SK-N-SH treated with all-trans-retinoic acid at 6 μM for 48 hours (cell line): ENCODE measurements around the gene PAX3.

Source experiments
- ATAC-seq: fragments of 200-7000 bp; cut with Tn5 transposase; 3 replicates; pipeline ENCODE4 v1.9.1; 2020; ENCODE audit warnings: mild to moderate bottlenecking, moderate library complexity
- ARNTL ChIP-seq: fragments of 450-650 bp; formaldehyde crosslinking; IDR thresholded peaks from 2 replicates; pipeline ENCODE4 v1.5.0; 2020; ENCODE audit warnings: low read depth, mild to moderate bottlenecking, moderate library complexity, borderline replicate concordance
- CREB5 ChIP-seq: fragments of 250-450 bp; sonication (Bioruptor Pico); IDR thresholded peaks from 2 replicates; pipeline ENCODE4 v1.5.1; 2020; ENCODE audit warnings: low read depth, mild to moderate bottlenecking, moderate library complexity
- GLIS3 ChIP-seq: fragments of 250-450 bp; sonication (Bioruptor Pico); IDR thresholded peaks from 2 replicates; pipeline ENCODE4 v1.5.0; 2020; ENCODE audit warnings: mild to moderate bottlenecking, moderate library complexity
- OSR1 ChIP-seq: fragments of 250-450 bp; sonication (Bioruptor Pico); IDR thresholded peaks from 2 replicates; pipeline ENCODE4 v1.8.0; 2022; ENCODE audit warnings: moderate library complexity, mild to moderate bottlenecking, inconsistent platforms
- PATZ1 ChIP-seq: fragments of 250-450 bp; sonication (Bioruptor Pico); IDR thresholded peaks from 2 replicates; pipeline ENCODE4 v1.8.0; 2020; ENCODE audit warnings: mild to moderate bottlenecking, moderate library complexity, borderline replicate concordance
- POU6F1 ChIP-seq: fragments of 250-450 bp; sonication (Bioruptor Pico); IDR thresholded peaks from 2 replicates; pipeline ENCODE4 v1.8.0; 2021; ENCODE audit warnings: low read depth, mild to moderate bottlenecking, moderate library complexity, borderline replicate concordance
- PPARA ChIP-seq: fragments of 250-450 bp; sonication (Bioruptor Pico); IDR thresholded peaks from 2 replicates; pipeline ENCODE4 v1.5.0; 2020; ENCODE audit warnings: mild to moderate bottlenecking, borderline replicate concordance
- RARB ChIP-seq: fragments of 250-450 bp; sonication (Bioruptor Pico); IDR thresholded peaks from 2 replicates; pipeline ENCODE4 v1.8.0; 2021; ENCODE audit warnings: mild to moderate bottlenecking, moderate library complexity
- SNAI2 ChIP-seq: fragments of 250-450 bp; sonication (Bioruptor Pico); IDR thresholded peaks from 2 replicates; pipeline ENCODE4 v1.5.0; 2020; ENCODE audit warnings: mild to moderate bottlenecking, moderate library complexity
- TCF4 ChIP-seq: fragments of 250-450 bp; sonication (Bioruptor Pico); IDR thresholded peaks from 2 replicates; pipeline ENCODE4 v1.8.0; 2021; ENCODE audit warnings: mild to moderate bottlenecking, moderate library complexity, borderline replicate concordance
- TOX ChIP-seq: fragments of 250-450 bp; sonication (Bioruptor Pico); IDR thresholded peaks from 2 replicates; pipeline ENCODE4 v1.8.0; 2021; ENCODE audit warnings: mild to moderate bottlenecking, moderate library complexity, borderline replicate concordance
- TSHZ2 ChIP-seq: fragments of 250-450 bp; sonication (Bioruptor Pico); IDR thresholded peaks from 2 replicates; pipeline ENCODE4 v1.5.0; 2020; ENCODE audit warnings: mild to moderate bottlenecking, moderate library complexity
- ZC3H10 ChIP-seq: fragments of 250-450 bp; sonication (Bioruptor Pico); IDR thresholded peaks from 2 replicates; pipeline ENCODE4 v1.5.1; 2021; ENCODE audit warnings: mild to moderate bottlenecking, moderate library complexity
- ZFP3 ChIP-seq: fragments of 250-450 bp; sonication (Bioruptor Pico); IDR thresholded peaks from 2 replicates; pipeline ENCODE4 v1.5.0; 2020; ENCODE audit warnings: mild to moderate bottlenecking, moderate library complexity
- ZFP30 ChIP-seq: fragments of 450-650 bp; formaldehyde crosslinking; IDR thresholded peaks from 2 replicates; pipeline ENCODE4 v1.5.0; 2022; ENCODE audit warnings: mild to moderate bottlenecking, moderate library complexity
- ZNF565 ChIP-seq: fragments of 450-650 bp; formaldehyde crosslinking; conservative IDR thresholded peaks from 2 replicates; pipeline ENCODE4 v1.5.0; 2020; ENCODE audit warnings: low read depth, mild to moderate bottlenecking, moderate library complexity
- ZNF70 ChIP-seq: fragments of 450-650 bp; formaldehyde crosslinking; IDR thresholded peaks from 2 replicates; pipeline ENCODE4 v1.5.0; 2020; ENCODE audit warnings: mild to moderate bottlenecking, moderate library complexity
- ZNF8 ChIP-seq: fragments of 450-650 bp; formaldehyde crosslinking; IDR thresholded peaks from 2 replicates; pipeline ENCODE4 v1.5.0; 2020; ENCODE audit warnings: mild to moderate bottlenecking, moderate library complexity
- TF ChIP-seq, protein P1 (sequence below): fragments of 250-450 bp; sonication (Bioruptor Pico); IDR thresholded peaks from 2 replicates; pipeline ENCODE4 v1.5.1; 2021; ENCODE audit warnings: mild to moderate bottlenecking, moderate library complexity

The PAX3 gene

DNA sequence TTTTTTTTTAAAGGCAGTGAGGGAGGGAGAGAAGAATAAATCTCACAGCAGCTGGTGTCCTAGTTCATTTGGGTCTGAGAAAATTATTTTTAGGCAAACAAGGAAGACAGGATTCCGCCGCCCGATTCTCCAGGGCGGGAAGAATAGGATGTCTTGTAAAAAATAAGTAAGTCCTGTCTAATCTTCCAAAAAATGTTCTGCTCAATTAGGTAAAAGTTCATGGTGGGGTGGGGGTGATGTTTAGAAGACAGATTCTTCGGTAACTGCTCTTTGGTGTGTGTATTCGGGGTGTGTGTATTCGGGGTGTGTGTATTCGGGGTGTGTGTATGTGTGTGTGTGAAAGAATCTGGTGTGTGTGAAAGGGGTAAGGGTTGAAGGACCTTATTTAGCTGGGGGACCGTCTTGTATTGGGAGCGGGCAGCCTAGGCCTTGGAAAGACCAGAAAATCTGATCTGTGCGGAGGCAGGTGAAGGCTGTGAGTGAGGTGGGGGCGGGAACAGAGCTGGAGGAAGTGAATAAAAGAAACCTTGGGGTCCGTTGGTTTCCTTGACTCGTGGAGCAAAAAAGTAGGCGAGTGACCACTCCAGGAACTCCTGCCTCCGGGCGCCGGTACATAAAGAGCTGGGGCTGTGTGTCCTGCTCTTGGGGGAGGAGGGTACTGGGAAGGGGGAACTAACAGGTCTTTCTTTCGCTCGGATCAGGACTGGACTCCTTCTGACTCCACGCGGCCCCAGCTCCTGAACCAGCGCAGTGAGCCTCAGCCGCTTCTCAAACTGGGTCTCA is 4.4 kb upstream of the PAX3 start:
- TF ChIP-seq TOX (no peak), CREB5 (CRISPR knock-in tag) (no peak), ZFP30 (CRISPR knock-in tag) (no peak), GLIS3 (CRISPR knock-in tag) (no peak), PATZ1 (CRISPR knock-in tag) (no peak), PPARA (CRISPR knock-in tag) (no peak), TCF4 (CRISPR knock-in tag) (no peak), ARNTL (CRISPR knock-in tag) (no peak), SNAI2 (CRISPR knock-in tag) (no peak), RARB (CRISPR knock-in tag) (no peak), ZNF565 (CRISPR knock-in tag) (no peak), TSHZ2 (CRISPR knock-in tag) (no peak), ZC3H10 (CRISPR knock-in tag) (no peak), ZNF70 (CRISPR knock-in tag) (no peak), POU6F1 (CRISPR knock-in tag) (no peak), ZNF8 (CRISPR knock-in tag) (no peak)
- TF ChIP-seq, protein P1, sequence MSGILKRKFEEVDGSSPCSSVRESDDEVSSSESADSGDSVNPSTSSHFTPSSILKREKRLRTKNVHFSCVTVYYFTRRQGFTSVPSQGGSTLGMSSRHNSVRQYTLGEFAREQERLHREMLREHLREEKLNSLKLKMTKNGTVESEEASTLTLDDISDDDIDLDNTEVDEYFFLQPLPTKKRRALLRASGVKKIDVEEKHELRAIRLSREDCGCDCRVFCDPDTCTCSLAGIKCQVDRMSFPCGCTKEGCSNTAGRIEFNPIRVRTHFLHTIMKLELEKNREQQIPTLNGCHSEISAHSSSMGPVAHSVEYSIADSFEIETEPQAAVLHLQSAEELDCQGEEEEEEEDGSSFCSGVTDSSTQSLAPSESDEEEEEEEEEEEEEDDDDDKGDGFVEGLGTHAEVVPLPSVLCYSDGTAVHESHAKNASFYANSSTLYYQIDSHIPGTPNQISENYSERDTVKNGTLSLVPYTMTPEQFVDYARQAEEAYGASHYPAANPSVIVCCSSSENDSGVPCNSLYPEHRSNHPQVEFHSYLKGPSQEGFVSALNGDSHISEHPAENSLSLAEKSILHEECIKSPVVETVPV (CRISPR knock-in tag), result no peak
- no peak for ATAC-seq

GRCh38 chr2:222302178-222303018 is 3.6 kb upstream of the PAX3 start:
- TF ChIP-seq ZFP3, result no peak
- ATAC-seq, result no peak

- no peak for ATAC-seq
- no peak for TF ChIP-seq OSR1 (CRISPR knock-in tag)
- no peak for TF ChIP-seq ZC3H10 (CRISPR knock-in tag)
- TF ChIP-seq CREB5 (CRISPR knock-in tag), result no peak
- TF ChIP-seq SNAI2 (CRISPR knock-in tag), result no peak
- TF ChIP-seq ZNF565 (CRISPR knock-in tag), result no peak
- TF ChIP-seq TSHZ2 (CRISPR knock-in tag), result no peak
- TF ChIP-seq TCF4 (CRISPR knock-in tag), result no peak
- no peak for TF ChIP-seq PATZ1 (CRISPR knock-in tag)
These were observed 3.0 kb upstream of the PAX3 start for GRCh38 chr2:222301796-222302118.
